OCI-LY1 (cell line): ENCODE results near the gene CEMIP2.

Source experiments
- H2AFZ ChIP-seq: fragments of 200-600 bp; sonication (generic), shearing (Covaris generic); 2 replicates; pipeline ENCODE4 v1.6.0; 2014; ENCODE audit warnings: antibody characterized with exemption, mild to moderate bottlenecking, low read length
- H3F3A ChIP-seq: fragments of 200-600 bp; sonication (generic), shearing (Covaris generic); 2 replicates; pipeline ENCODE4 v1.6.0; 2014; ENCODE audit warnings: mild to moderate bottlenecking, antibody characterized with exemption, low read length, moderate library complexity; ENCODE audit not compliant: insufficient read depth
- H3K27ac ChIP-seq: fragments of 200-600 bp; sonication (generic); 2 replicates; pipeline ENCODE4 v1.5.1; 2014; ENCODE audit warnings: low read length, mixed run types, mild to moderate bottlenecking, low read depth; ENCODE audit not compliant: poor library complexity, severe bottlenecking
- H3K27me3 ChIP-seq: fragments of 200-600 bp; sonication (generic); 2 replicates; pipeline ENCODE4 v1.6.0; 2014; ENCODE audit warnings: antibody characterized with exemption, mild to moderate bottlenecking, low read length, moderate library complexity; ENCODE audit not compliant: insufficient read depth
- H3K36me3 ChIP-seq: fragments of 200-600 bp; sonication (generic); 2 replicates; pipeline ENCODE4 v1.6.1; 2014; ENCODE audit warnings: mild to moderate bottlenecking, antibody characterized with exemption, low read length, moderate library complexity, mixed read lengths; ENCODE audit not compliant: insufficient read depth
- H3K4me1 ChIP-seq: fragments of 200-600 bp; sonication (generic); 2 replicates; pipeline ENCODE4 v1.5.1; 2014; ENCODE audit warnings: mild to moderate bottlenecking, low read length, moderate library complexity; ENCODE audit not compliant: insufficient read depth, severe bottlenecking
- H3K4me2 ChIP-seq: fragments of 200-600 bp; sonication (generic), shearing (Covaris generic); 2 replicates; pipeline ENCODE4 v1.6.1; 2014; ENCODE audit warnings: low read length
- H3K4me3 ChIP-seq: fragments of 200-600 bp; sonication (generic); 2 replicates; pipeline ENCODE4 v1.5.1; 2014; ENCODE audit warnings: low read length, low read depth, mild to moderate bottlenecking, mixed read lengths; ENCODE audit not compliant: poor library complexity, severe bottlenecking
- H3K79me2 ChIP-seq: fragments of 200-600 bp; shearing (Covaris generic); 2 replicates; pipeline ENCODE4 v1.6.1; 2016; ENCODE audit warnings: mixed run types, low read length, mixed read lengths; ENCODE audit not compliant: insufficient read depth
- H3K9ac ChIP-seq: fragments of 200-600 bp; sonication (generic), shearing (Covaris generic); 2 replicates; pipeline ENCODE4 v1.6.1; 2014; ENCODE audit warnings: mild to moderate bottlenecking, low read length, mixed read lengths
- H3K9me2 ChIP-seq: fragments of 200-600 bp; sonication (generic), shearing (Covaris generic); 2 replicates; pipeline ENCODE4 v1.6.1; 2014; ENCODE audit warnings: low read depth, mild to moderate bottlenecking, low read length, mixed read lengths
- H3K9me3 ChIP-seq: fragments of 200-600 bp; shearing (Covaris generic); 2 replicates; pipeline ENCODE4 v1.6.1; 2014; ENCODE audit warnings: low read length, mixed read lengths
- H4K20me1 ChIP-seq: fragments of 200-600 bp; sonication (generic), shearing (Covaris generic); 2 replicates; pipeline ENCODE4 v1.6.0; 2016; ENCODE audit warnings: mild to moderate bottlenecking, low read length; ENCODE audit not compliant: insufficient read depth
- EZH2 ChIP-seq: fragments of 200-600 bp; sonication (generic), shearing (Covaris generic); IDR thresholded peaks from 2 replicates; pipeline ENCODE4 v1.8.0; 2017; ENCODE audit warnings: borderline replicate concordance, mixed run types, mild to moderate bottlenecking, antibody characterized with exemption, low read length, moderate library complexity, mixed read lengths
- TF ChIP-seq, protein P1 (sequence below): fragments of 200-600 bp; sonication (generic), shearing (Covaris generic); IDR thresholded peaks from 2 replicates; pipeline ENCODE4 v1.5.1; 2017; ENCODE audit warnings: mild to moderate bottlenecking, antibody characterized with exemption, low read length, moderate library complexity, mixed read lengths

The CEMIP2 gene

DNA sequence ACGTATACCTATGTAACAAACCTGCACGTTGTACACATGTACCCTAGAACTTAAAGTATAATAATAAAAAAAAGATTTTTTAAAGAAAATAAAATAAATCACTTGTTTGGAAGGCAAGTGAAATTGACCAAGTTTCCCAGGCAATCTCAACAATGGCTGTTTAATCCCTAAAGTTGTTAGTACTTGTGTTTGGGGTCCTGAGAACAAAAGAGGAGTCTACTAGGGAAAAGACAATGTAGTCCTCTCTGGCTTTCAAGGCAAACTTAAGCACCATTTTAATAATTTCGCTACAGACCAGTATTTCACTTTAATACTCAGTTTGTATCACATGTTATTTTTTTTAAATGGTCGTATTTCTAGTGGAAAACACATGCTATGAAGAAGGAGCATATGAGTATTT, 14.2 kb downstream of the CEMIP2 start:
- TF ChIP-seq, protein P1, sequence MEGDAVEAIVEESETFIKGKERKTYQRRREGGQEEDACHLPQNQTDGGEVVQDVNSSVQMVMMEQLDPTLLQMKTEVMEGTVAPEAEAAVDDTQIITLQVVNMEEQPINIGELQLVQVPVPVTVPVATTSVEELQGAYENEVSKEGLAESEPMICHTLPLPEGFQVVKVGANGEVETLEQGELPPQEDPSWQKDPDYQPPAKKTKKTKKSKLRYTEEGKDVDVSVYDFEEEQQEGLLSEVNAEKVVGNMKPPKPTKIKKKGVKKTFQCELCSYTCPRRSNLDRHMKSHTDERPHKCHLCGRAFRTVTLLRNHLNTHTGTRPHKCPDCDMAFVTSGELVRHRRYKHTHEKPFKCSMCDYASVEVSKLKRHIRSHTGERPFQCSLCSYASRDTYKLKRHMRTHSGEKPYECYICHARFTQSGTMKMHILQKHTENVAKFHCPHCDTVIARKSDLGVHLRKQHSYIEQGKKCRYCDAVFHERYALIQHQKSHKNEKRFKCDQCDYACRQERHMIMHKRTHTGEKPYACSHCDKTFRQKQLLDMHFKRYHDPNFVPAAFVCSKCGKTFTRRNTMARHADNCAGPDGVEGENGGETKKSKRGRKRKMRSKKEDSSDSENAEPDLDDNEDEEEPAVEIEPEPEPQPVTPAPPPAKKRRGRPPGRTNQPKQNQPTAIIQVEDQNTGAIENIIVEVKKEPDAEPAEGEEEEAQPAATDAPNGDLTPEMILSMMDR, result no peak
- TF ChIP-seq EZH2, result no peak

GRCh38 chr9:71752928-71753327, 15.4 kb downstream of the CEMIP2 start:
- no peak overlapping the region for H3K4me3 ChIP-seq
- H3K36me3 ChIP-seq, result no peaks in the 10 kb centered on the region
- H3K27me3 ChIP-seq, result no peaks in the 10 kb centered on the region
- no peaks in the 10 kb centered on the region for H3F3A ChIP-seq
- no peaks in the 10 kb centered on the region for H3K79me2 ChIP-seq
- TF ChIP-seq, protein P1, result no peak
- no peak for TF ChIP-seq EZH2
- no peaks in the 10 kb centered on the region for H3K9me2 ChIP-seq
- no peak overlapping the region for H3K9ac ChIP-seq
- no peak overlapping the region for H2AFZ ChIP-seq
- no peaks in the 10 kb centered on the region for H3K4me1 ChIP-seq
- no peak overlapping the region for H3K27ac ChIP-seq
- H3K4me2 ChIP-seq, result no peak overlapping the region
- no peaks in the 10 kb centered on the region for H4K20me1 ChIP-seq
- no peaks in the 10 kb centered on the region for H3K9me3 ChIP-seq

More for the DNA sequence above, 14.2 kb downstream of the CEMIP2 start:
- no peaks in the 10 kb centered on the region for H4K20me1 ChIP-seq
- H3K9ac ChIP-seq, result no peak overlapping the region
- H3F3A ChIP-seq, result no peaks in the 10 kb centered on the region
- no peak overlapping the region for H3K4me3 ChIP-seq
- no peak overlapping the region for H2AFZ ChIP-seq
- no peaks in the 10 kb centered on the region for H3K9me2 ChIP-seq
- H3K4me2 ChIP-seq, result no peak overlapping the region
- no peaks in the 10 kb centered on the region for H3K27me3 ChIP-seq
- H3K9me3 ChIP-seq, result no peaks in the 10 kb centered on the region
- no peaks in the 10 kb centered on the region for H3K79me2 ChIP-seq
- no peaks in the 10 kb centered on the region for H3K36me3 ChIP-seq
- no peaks in the 10 kb centered on the region for H3K4me1 ChIP-seq
- no peak overlapping the region for H3K27ac ChIP-seq

GRCh38 chr9:71752352-71752751, 16.0 kb downstream of the CEMIP2 start:
- Histone ChIP-seq H3K4me1 (no peaks in the 10 kb centered on the region), H3K4me3 (no peak overlapping the region), H3K27ac (no peak overlapping the region), H3K9ac (no peak overlapping the region), H3K79me2 (no peaks in the 10 kb centered on the region), H3K36me3 (no peaks in the 10 kb centered on the region), H4K20me1 (no peaks in the 10 kb centered on the region), H3K9me3 (no peaks in the 10 kb centered on the region), H3K27me3 (no peaks in the 10 kb centered on the region), H3K4me2 (no peak overlapping the region), H2AFZ (no peak overlapping the region), H3F3A (no peaks in the 10 kb centered on the region), H3K9me2 (no peaks in the 10 kb centered on the region)
- TF ChIP-seq, protein P1, result no peak
- no peak for TF ChIP-seq EZH2
